H1 (cell line): ENCODE results near the gene CEACAM5. TPM values are rescaled to one million over a fixed set of nuclear protein-coding genes. Genes with fewer than 3 reads are reported as not detected.

Experiments
- CTCF ChIA-PET: fragments of 300-600 bp; sonication (Branson Sonifier 250); formaldehyde crosslinking; loops from one replicate; lab custom pipeline; 2021; ENCODE audit not compliant: partially characterized antibody; lab: Charles Lee
- POLR2A ChIA-PET: fragments of 300-600 bp; sonication (Branson Sonifier 250); formaldehyde crosslinking; loops from one replicate; lab custom pipeline; 2021; ENCODE audit warnings: inconsistent platforms; ENCODE audit not compliant: partially characterized antibody; lab: Charles Lee
- DNase-seq, 2 experiments: peaks; one replicate each; pipeline versions ENCODE4 v3.0.0 to v3.0.0-alpha.2; 2010 to 2022; ENCODE audit warnings: low spot score in 2 of 2, low read depth in 1 of 2, mixed read lengths in 1 of 2
- FAIRE-seq: peaks from 2 replicates; lab custom pipeline; 2011; peaks lifted over from hg19 to GRCh38; lab: Jason Lieb, UNC
- H2AFZ ChIP-seq: 2 replicates; pipeline ENCODE4 v1.8.1; 2012; ENCODE audit warnings: low read length, inconsistent platforms
- H2AK5ac ChIP-seq: 2 replicates; pipeline ENCODE4 v1.6.1; 2013; ENCODE audit warnings: low read depth, low read length
- H2BK120ac ChIP-seq: replicated peaks from 2 replicates; pipeline ENCODE3; 2013; ENCODE audit warnings: low read depth, low read length, inconsistent platforms
- H2BK12ac ChIP-seq: 2 replicates; pipeline ENCODE4 v1.6.1; 2013; ENCODE audit warnings: low read depth, low read length
- H2BK15ac ChIP-seq: 2 replicates; pipeline ENCODE4 v1.6.1; 2013; ENCODE audit warnings: low read length
- H2BK20ac ChIP-seq: 2 replicates; pipeline ENCODE4 v1.6.1; 2013; ENCODE audit warnings: low read length
- H2BK5ac ChIP-seq: 2 replicates; pipeline ENCODE4 v1.6.1; 2013; ENCODE audit warnings: low read depth, low read length
- H3K14ac ChIP-seq: 2 replicates; pipeline ENCODE4 v1.6.1; 2013; ENCODE audit warnings: inconsistent platforms; ENCODE audit not compliant: insufficient read length
- H3K18ac ChIP-seq: 2 replicates; pipeline ENCODE4 v1.6.1; 2013; ENCODE audit warnings: low read length; ENCODE audit errors: extremely low read depth
- H3K23ac ChIP-seq: 2 replicates; pipeline ENCODE4 v1.6.1; 2013; ENCODE audit warnings: inconsistent platforms; ENCODE audit not compliant: insufficient read length
- H3K23me2 ChIP-seq: 2 replicates; pipeline ENCODE4 v1.6.1; 2013; ENCODE audit warnings: low read depth, low read length
- H3K27ac ChIP-seq: 2 replicates; pipeline ENCODE4 v1.6.1; 2011; ENCODE audit warnings: low read depth, low read length, inconsistent platforms
- H3K27me3 ChIP-seq, 4 experiments: replicated peaks in 1 of 4; 1 replicate in 1 of 4; 2 replicates in 3 of 4; pipeline versions ENCODE4 v1.6.1 to v1.8.1; 2011 to 2013; ENCODE audit warnings: low read length in 3 of 4, mild to moderate bottlenecking in 3 of 4, inconsistent platforms in 2 of 4, mixed read lengths in 2 of 4, moderate library complexity in 1 of 4; ENCODE audit not compliant: control insufficient read depth in 3 of 4, insufficient read depth in 3 of 4; ENCODE audit errors: extremely low read depth in 1 of 4
- H3K36me3 ChIP-seq, 4 experiments: 2 replicates each; pipeline versions ENCODE4 v1.6.1 to v1.8.1; 2011 to 2013; ENCODE audit warnings: mild to moderate bottlenecking in 4 of 4, low read length in 3 of 4, moderate library complexity in 2 of 4, control low read depth in 1 of 4, inconsistent platforms in 1 of 4; ENCODE audit not compliant: insufficient read depth in 4 of 4, control insufficient read depth in 2 of 4
- H3K4ac ChIP-seq: replicated peaks from 2 replicates; pipeline ENCODE3; 2013; ENCODE audit warnings: low read length, low read depth, mixed read lengths, inconsistent platforms; ENCODE audit not compliant: insufficient read length
- H3K4me1 ChIP-seq, 4 experiments: replicated peaks in 1 of 4; 1 replicate in 1 of 4; 2 replicates in 3 of 4; pipeline versions ENCODE4 v1.6.1 to v1.8.1; 2011 to 2013; ENCODE audit warnings: low read length in 3 of 4, inconsistent platforms in 2 of 4, mixed read lengths in 1 of 4; ENCODE audit not compliant: insufficient read depth in 4 of 4, control insufficient read depth in 3 of 4
- H3K4me2 ChIP-seq, 2 experiments: 2 replicates each; pipeline versions ENCODE4 v1.6.1 to v1.8.1; 2011 to 2013; ENCODE audit warnings: low read depth in 2 of 2, low read length in 2 of 2, control low read depth in 1 of 2, inconsistent platforms in 1 of 2, mild to moderate bottlenecking in 1 of 2; ENCODE audit not compliant: insufficient read depth in 1 of 2
- H3K4me3 ChIP-seq, 4 experiments: fragments of 200-600, 300-600 bp in 1 of 4; sonication (generic), shearing (Covaris generic), sonication (Bioruptor Twin) in 1 of 4; 2 replicates each; pipeline versions ENCODE4 v1.5.1 to v1.8.1; 2011 to 2016; ENCODE audit warnings: low read length in 4 of 4, low read depth in 3 of 4, control low read depth in 2 of 4, inconsistent platforms in 2 of 4, mild to moderate bottlenecking in 2 of 4, mixed read lengths in 1 of 4, moderate library complexity in 1 of 4; ENCODE audit not compliant: insufficient read depth in 2 of 4; ENCODE audit errors: extremely low read depth in 1 of 4
- H3K56ac ChIP-seq: replicated peaks from 2 replicates; pipeline ENCODE3; 2013; ENCODE audit warnings: low read depth, mild to moderate bottlenecking, mixed read lengths, low read length, inconsistent platforms; ENCODE audit not compliant: insufficient read length
- H3K79me1 ChIP-seq: 2 replicates; pipeline ENCODE4 v1.6.1; 2013; ENCODE audit warnings: low read depth, low read length, control low read depth
- H3K79me2 ChIP-seq, 2 experiments: 2 replicates each; pipeline versions ENCODE4 v1.6.1 to v1.8.1; 2012 to 2013; ENCODE audit warnings: low read length in 2 of 2, mild to moderate bottlenecking in 2 of 2, inconsistent platforms in 1 of 2; ENCODE audit not compliant: insufficient read depth in 2 of 2, control insufficient read depth in 1 of 2
- H3K9ac ChIP-seq, 4 experiments: replicated peaks in 1 of 4; 1 replicate in 1 of 4; 2 replicates in 3 of 4; pipeline versions ENCODE4 v1.6.1 to v1.8.1; 2011 to 2013; ENCODE audit warnings: low read depth in 3 of 4, low read length in 3 of 4, control low read depth in 2 of 4, mild to moderate bottlenecking in 2 of 4, moderate library complexity in 2 of 4, inconsistent platforms in 1 of 4; ENCODE audit errors: extremely low read depth in 1 of 4
- H3K9me3 ChIP-seq, 2 experiments: 2 replicates each; pipeline versions ENCODE4 v1.6.1 to v1.8.1; 2012 to 2013; ENCODE audit warnings: mild to moderate bottlenecking in 2 of 2, moderate library complexity in 2 of 2, control low read depth in 1 of 2, inconsistent platforms in 1 of 2, low read depth in 1 of 2, low read length in 1 of 2, mixed read lengths in 1 of 2; ENCODE audit not compliant: insufficient read depth in 2 of 2
- H4K20me1 ChIP-seq, 2 experiments: replicated peaks in 1 of 2; 2 replicates each; pipeline versions ENCODE3 to v1.8.1; 2011 to 2013; ENCODE audit warnings: inconsistent platforms in 2 of 2, low read length in 2 of 2, mild to moderate bottlenecking in 1 of 2; ENCODE audit not compliant: insufficient read depth in 2 of 2, control insufficient read depth in 1 of 2
- H4K5ac ChIP-seq: 2 replicates; pipeline ENCODE4 v1.6.1; 2013; ENCODE audit warnings: low read length, low read depth, mixed read lengths, inconsistent platforms; ENCODE audit not compliant: insufficient read length
- H4K8ac ChIP-seq: 2 replicates; pipeline ENCODE4 v1.8.0; 2013; ENCODE audit warnings: mild to moderate bottlenecking, moderate library complexity, low read length, inconsistent platforms; ENCODE audit not compliant: insufficient read depth; ENCODE audit errors: extremely low read depth
- H4K91ac ChIP-seq: replicated peaks from 2 replicates; pipeline ENCODE3; 2013; ENCODE audit warnings: low read length, mixed read lengths, inconsistent platforms; ENCODE audit not compliant: insufficient read length
- CHD1 ChIP-seq: IDR thresholded peaks from 2 replicates; pipeline ENCODE4 v1.6.1; 2012; ENCODE audit warnings: low read depth, low read length, improper control_type of control experiment
- CHD2 ChIP-seq: IDR thresholded peaks from 2 replicates; pipeline ENCODE4 v1.6.1; 2012; ENCODE audit warnings: low read length, improper control_type of control experiment
- EGR1 ChIP-seq: IDR thresholded peaks from 2 replicates; pipeline ENCODE4 v1.6.1; 2011; ENCODE audit warnings: low read depth, low read length, borderline replicate concordance
- EZH2 ChIP-seq: fragments of 200-600 bp; sonication (generic); IDR thresholded peaks from 2 replicates; pipeline ENCODE4 v1.7.1; 2012; ENCODE audit warnings: low read depth, mild to moderate bottlenecking, moderate library complexity, low read length, inconsistent platforms; ENCODE audit not compliant: severe bottlenecking
- NRF1 ChIP-seq: IDR thresholded peaks from 2 replicates; pipeline ENCODE4 v1.6.1; 2011; ENCODE audit warnings: mild to moderate bottlenecking, low read depth, low read length, improper control_type of control experiment
- POLR2AphosphoS5 ChIP-seq: IDR thresholded peaks from 2 replicates; pipeline ENCODE4 v1.6.1; 2011; ENCODE audit warnings: low read depth, low read length
- SIN3A ChIP-seq, 2 experiments: IDR thresholded peaks in 1 of 2; conservative IDR thresholded peaks in 1 of 2; 2 replicates each; pipeline ENCODE4 v1.6.1; 2011 to 2012; ENCODE audit warnings: low read length in 2 of 2, improper control_type of control experiment in 1 of 2, low read depth in 1 of 2, mild to moderate bottlenecking in 1 of 2
- USF2 ChIP-seq: IDR thresholded peaks from 2 replicates; pipeline ENCODE4 v1.6.1; 2011; ENCODE audit warnings: low read length, improper control_type of control experiment
- WGBS, 2 experiments: shearing (Covaris generic) in 1 of 2; methylation state at CpG; one replicate each; pipeline versions ENCODE4 v1.1.6 to v1.1.7; 2013 to 2015; ENCODE audit warnings: low lambda C conversion rate in 2 of 2, mixed read lengths in 2 of 2, inconsistent platforms in 1 of 2, low coverage in 1 of 2, missing lambda C conversion rate in 1 of 2; ENCODE audit not compliant: insufficient replicate concordance in 2 of 2, insufficient coverage in 1 of 2, insufficient read length in 1 of 2; ENCODE audit errors: extremely low coverage in 1 of 2, missing lambda C conversion rate in 1 of 2; 5-methylcytosine and 5-hydroxymethylcytosine counted together
- polyA plus RNA-seq, 7 experiments: library from polyadenylated mRNA; depleted of rRNA in 3 of 7; stranded (reverse) in 5 of 7; unstranded in 2 of 7; fragments of >200 nt in 5 of 7; fragments of 200-250 nt in 2 of 7; gene quantifications; 1 replicate in 5 of 7; 2 replicates in 1 of 7; 4 replicates in 1 of 7; pipeline versions ENCODE4 v1.2.1 to v1.2.3, GENCODE V29; 2011 to 2013; ENCODE audit warnings: missing spikeins in 2 of 7, mixed read lengths in 2 of 7
- total RNA-seq: library from RNA; stranded (reverse); fragmentation: NEBNext Ultra II Directional; extraction: Animal tissue kit (Norgen Biotek cat#: 25700); gene quantifications from 2 replicates; pipeline ENCODE4 v1.2.1, GENCODE V29; 2021

Gene CEACAM5
- total and polyA plus RNA-seq, 2 of the 8 experiments (the other 6 are each of a cell fraction or from before 2014, with no cell fraction given): not detected

GRCh38 chr19:41744850-41745249 is 36.4 kb downstream of the CEACAM5 start:
- Histone ChIP-seq H3K23me2 (no peaks in the 10 kb centered on the region), H3K9me3 (peaks cover 49 to 85% of the 10 kb centered on the region in 2 experiments), H3K27ac (no peak overlapping the region), H3K56ac (no peak overlapping the region), H2BK5ac (no peak overlapping the region), H3K79me2 (no peaks in the 10 kb centered on the region), H2AFZ (no peak overlapping the region), H3K79me1 (no peaks in the 10 kb centered on the region), H4K5ac (no peak overlapping the region), H2AK5ac (no peak overlapping the region), H3K4me2 (no peak overlapping the region), H4K8ac (no peak overlapping the region), H3K36me3 (no peaks in the 10 kb centered on the region), H2BK20ac (no peak overlapping the region), H4K20me1 (no peaks in the 10 kb centered on the region), H3K9ac (no peak overlapping the region), H3K4me3 (no peak overlapping the region), H3K27me3 (no peaks in the 10 kb centered on the region), H4K91ac (no peak overlapping the region), H3K14ac (no peak overlapping the region), H2BK15ac (no peak overlapping the region), H2BK12ac (no peak overlapping the region), H3K4ac (no peak overlapping the region), H3K18ac (no peak overlapping the region), H2BK120ac (no peak overlapping the region), H3K23ac (no peak overlapping the region), H3K4me1 (no peaks in the 10 kb centered on the region)
- no peak for FAIRE-seq
- CTCF ChIA-PET: no interaction called here
- POLR2A ChIA-PET: no interaction called here
- 48% methylated on average over 4 of the region's 4 CpGs; no CpG with 5 or more reads in 1 of the 2 experiments for WGBS, 2 experiments
- no peak for DNase-seq
- no peak for TF ChIP-seq EZH2
- no peak for TF ChIP-seq CHD1
- no peak for TF ChIP-seq CHD2
- TF ChIP-seq USF2: no peak
- TF ChIP-seq POLR2AphosphoS5: no peak
- TF ChIP-seq EGR1: no peak
- no peak for TF ChIP-seq NRF1
- TF ChIP-seq SIN3A (conservative IDR thresholded peaks at IDR 0.05 in 1 of 2, IDR thresholded peaks at IDR 0.05 in 1 of 2; ENCODE audit: low read depth in 1 of 2, low read length in 2 of 2): no peak
